OCI-LY7 (cell line): ENCODE data around the gene BCL7B.
"Not testable (repeated sequence)": the region's sequence is repeated elsewhere in the genome, so short reads cannot be mapped to it uniquely, and the experiment has no call there.

Experiments used
- CTCF ChIP-seq: fragments of 200-600 bp; sonication (generic); conservative IDR thresholded peaks from 2 replicates; pipeline ENCODE4 v1.5.1; 2014; ENCODE audit warnings: mild to moderate bottlenecking, antibody characterized with exemption, low read length, moderate library complexity, mixed read lengths
- EZH2phosphoT487 ChIP-seq: fragments of 200-600 bp; sonication (generic); IDR thresholded peaks from 2 replicates; pipeline ENCODE4 v1.6.1; 2018; ENCODE audit warnings: low read depth, borderline replicate concordance, mild to moderate bottlenecking, mixed run types, antibody characterized with exemption, low read length, moderate library complexity, mixed read lengths

- not testable (repeated sequence) for TF ChIP-seq CTCF, EZH2phosphoT487
These were observed 31.4 kb downstream of the BCL7B start for GRCh38 chr7:73526158-73526494.
